ENCODE measurements around the gene JAKMIP1. TPM values are rescaled to one million over a fixed set of nuclear protein-coding genes. Genes with fewer than 3 reads are reported as not detected.

JAKMIP1 gene
- total and polyA plus RNA-seq, 9 donors, result 0.33 to 1.00 (median 0.56) TPM; not detected in 1

- intact Hi-C loops (cut with DNase I), result no loop called here
- peaks cover 0 to 3% of the 10 kb centered on the region in 2 donors for H3K9me3 ChIP-seq
- H3K4me1 ChIP-seq (ENCODE audit: insufficient read depth), result no peaks in the 10 kb centered on the region
- H3K36me3 ChIP-seq, result no peaks in the 10 kb centered on the region
- DNase-seq, result no peak
- H3K27ac ChIP-seq, result no peak overlapping the region
- no peaks in the 10 kb centered on the region for H3K27me3 ChIP-seq
- 85 to 95% (median 87%) methylated on average over 4 of the region's 4 CpGs for WGBS, 3 donors
- no peak overlapping the region for H3K4me3 ChIP-seq
- TF ChIP-seq EP300 (IDR thresholded peaks at IDR 0.05), result no peak
- TF ChIP-seq POLR2A (IDR thresholded peaks at IDR 0.05), result no peak
- TF ChIP-seq CTCF (IDR thresholded peaks at IDR 0.05), result no peak
These were observed 144.9 kb downstream of the JAKMIP1 start for GRCh38 chr4:6055436-6055835.

GRCh38 chr4:6055030-6055429 is 145.3 kb downstream of the JAKMIP1 start:
- intact Hi-C loops (cut with DNase I), result no loop called here
- DNase-seq, result no peak
- Histone ChIP-seq H3K36me3 (no peaks in the 10 kb centered on the region), H3K4me3 (no peak overlapping the region), H3K9me3 (peaks cover 0 to 3% of the 10 kb centered on the region in 2 donors), H3K4me1 (ENCODE audit: insufficient read depth) (no peaks in the 10 kb centered on the region), H3K27ac (no peak overlapping the region), H3K27me3 (no peaks in the 10 kb centered on the region)
- no peak for TF ChIP-seq CTCF (IDR thresholded peaks at IDR 0.05)
- no peak for TF ChIP-seq POLR2A (IDR thresholded peaks at IDR 0.05)
- TF ChIP-seq EP300 (IDR thresholded peaks at IDR 0.05), result no peak
- 94 to 97% (median 95%) methylated on average over 4 of the region's 4 CpGs for WGBS, 3 donors

GRCh38 chr4:6054162-6054922 is 146.0 kb downstream of the JAKMIP1 start:
- WGBS, 3 donors, result 69 to 76% (median 70%) methylated on average over 16 of the region's 16 CpGs

DNA sequence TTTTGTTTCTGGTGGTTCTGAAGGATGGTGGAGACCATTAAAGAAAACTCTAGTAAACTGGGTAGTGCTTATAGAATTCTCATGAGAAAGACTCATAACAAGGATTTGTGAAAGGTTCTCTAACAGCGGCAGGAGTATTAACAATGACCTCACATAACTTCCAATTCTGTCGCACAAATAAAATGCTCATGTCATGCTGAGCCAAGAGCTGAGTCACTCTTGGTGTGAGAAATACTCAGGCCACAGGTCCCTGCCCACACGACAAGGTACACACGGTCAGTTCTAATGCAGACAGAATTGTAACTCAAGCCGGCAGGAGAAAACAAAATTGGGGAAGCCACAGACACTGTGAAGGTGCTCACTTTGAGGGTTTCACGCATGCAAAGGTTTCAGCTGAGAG is 147.7 kb downstream of the JAKMIP1 start:
- 73 to 89% (median 78%) methylated on average over 6 of the region's 6 CpGs for WGBS, 3 donors
- DNase-seq, result no peak
- Histone ChIP-seq H3K4me3 (no peak overlapping the region), H3K27ac (no peak overlapping the region), H3K36me3 (no peaks in the 10 kb centered on the region), H3K4me1 (ENCODE audit: insufficient read depth) (no peaks in the 10 kb centered on the region), H3K9me3 (no peaks in the 10 kb centered on the region), H3K27me3 (no peaks in the 10 kb centered on the region)
- TF ChIP-seq EP300 (IDR thresholded peaks at IDR 0.05) (no peak), POLR2A (IDR thresholded peaks at IDR 0.05) (no peak), CTCF (IDR thresholded peaks at IDR 0.05) (no peak)
- intact Hi-C loops (cut with DNase I), result no loop called here

More at GRCh38 chr4:6054162-6054922, 146.0 kb downstream of the JAKMIP1 start:
- H3K4me1 ChIP-seq (ENCODE audit: insufficient read depth), result no peaks in the 10 kb centered on the region
- no peaks in the 10 kb centered on the region for H3K27me3 ChIP-seq
- no peak overlapping the region for H3K27ac ChIP-seq
- TF ChIP-seq CTCF (IDR thresholded peaks at IDR 0.05) (no peak), POLR2A (IDR thresholded peaks at IDR 0.05) (no peak), EP300 (IDR thresholded peaks at IDR 0.05) (no peak)
- intact Hi-C loops (cut with DNase I), result no loop called here
- H3K36me3 ChIP-seq, result no peaks in the 10 kb centered on the region
- peaks cover 0 to 1% of the 10 kb centered on the region in 2 donors for H3K9me3 ChIP-seq
- DNase-seq, result no peak
- H3K4me3 ChIP-seq, result no peak overlapping the region
